GM18502 (cell line): ENCODE results near the gene DKK1.
"Not testable (repeated sequence)": the region's sequence is repeated elsewhere in the genome, so short reads cannot be mapped to it uniquely, and the experiment has no call there.

Source experiments
- ATAC-seq: cut with Tn5 transposase; IDR thresholded peaks from one replicate; pipeline ENCODE4 v1.9.1; 2021; ENCODE audit warnings: mild to moderate bottlenecking; ENCODE audit not compliant: unreplicated experiment, poor library complexity

DKK1 gene

DNA sequence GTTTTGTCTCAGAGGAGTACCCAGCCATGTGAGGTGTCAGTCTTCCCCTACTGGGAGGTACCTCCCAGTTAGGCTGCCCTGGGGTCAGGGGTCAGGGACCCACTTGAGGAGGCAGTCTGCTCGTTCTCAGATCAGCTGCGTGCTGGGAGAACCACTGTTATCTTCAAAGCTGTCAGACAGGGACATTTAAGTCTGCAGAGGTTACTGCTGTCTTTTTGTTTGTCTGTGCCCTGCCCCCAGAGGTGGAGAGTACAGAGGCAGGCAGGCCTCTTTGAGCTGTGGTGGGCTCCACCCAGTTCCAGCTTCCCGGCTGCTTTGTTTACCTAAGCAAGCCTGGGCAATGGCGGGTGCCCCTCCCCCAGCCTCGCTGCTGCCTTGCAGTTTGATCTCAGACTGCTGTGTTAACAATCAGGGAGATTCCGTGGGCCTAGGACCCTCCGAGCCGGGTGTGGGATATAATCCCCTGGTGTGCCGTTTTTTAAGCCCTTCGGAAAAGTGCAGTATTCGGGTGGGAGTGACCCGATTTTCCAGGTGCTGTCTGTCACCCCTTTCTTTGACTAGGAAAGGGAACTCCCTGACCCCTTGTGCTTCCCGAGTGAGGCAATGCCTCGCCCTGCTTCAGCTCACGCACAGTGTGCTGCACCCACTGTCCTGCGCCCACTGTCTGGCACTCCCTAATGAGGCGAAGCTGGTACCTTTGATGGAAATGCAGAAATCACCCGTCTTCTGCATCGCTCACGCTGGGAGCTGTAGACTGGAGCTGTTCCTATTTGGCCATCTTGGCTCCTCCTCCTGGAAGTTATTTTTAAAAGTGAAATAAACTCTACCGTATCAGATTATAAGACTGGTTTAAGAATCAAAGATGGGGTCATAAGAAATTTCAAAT is 51.7 kb downstream of the DKK1 start:
- not testable (repeated sequence) for ATAC-seq
